ENCODE results near the gene APMAP.

The APMAP gene

GRCh38 chr20:24965065-24965919, 27.3 kb downstream of the APMAP start:
- no peak for DNase-seq (ENCODE audit: low read depth)

- DNase-seq (ENCODE audit: low read depth) = no peak
Measured at GRCh38 chr20:24964506-24964840, 28.1 kb downstream of the APMAP start.

DNA sequence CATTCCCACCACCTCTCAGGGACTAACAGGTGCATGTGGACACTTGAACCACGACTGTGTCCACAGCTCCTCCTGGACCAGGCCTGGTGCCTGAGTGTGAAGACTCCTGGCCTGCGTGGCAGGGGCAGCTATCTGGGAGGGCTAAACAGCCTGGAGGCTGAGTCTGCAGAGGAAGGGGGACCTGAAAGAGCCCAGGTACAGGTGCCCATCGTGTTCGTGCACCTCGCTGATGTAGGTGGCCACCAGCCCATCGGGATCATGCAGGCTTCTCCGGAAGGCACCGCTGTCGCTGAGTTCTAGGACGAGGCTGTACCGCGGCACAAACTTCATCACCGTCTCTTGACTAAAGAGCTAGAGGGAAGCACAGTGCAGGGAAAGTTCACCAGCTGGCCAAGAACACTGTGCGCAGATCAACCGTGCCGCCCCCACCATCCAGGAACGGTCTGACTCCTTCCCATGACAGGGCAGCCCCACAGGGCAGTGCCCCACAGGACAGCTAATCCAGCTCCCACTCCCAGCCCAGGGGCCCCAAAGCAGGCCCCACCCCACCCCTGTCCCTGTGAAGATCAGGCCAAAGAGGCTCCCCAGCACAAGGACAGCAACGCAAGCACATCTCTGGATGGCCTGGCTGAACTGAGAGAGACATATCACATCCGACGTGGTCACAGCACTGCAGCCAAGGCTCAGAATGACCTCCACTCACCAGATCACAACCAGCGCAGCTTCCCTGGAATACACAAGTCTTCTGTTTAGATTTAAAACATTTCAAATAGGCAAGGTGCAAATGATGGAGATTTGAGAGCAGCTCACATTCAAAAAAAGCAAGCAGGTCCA, 28.7 kb downstream of the APMAP start:
- DNase-seq (ENCODE audit: low read depth) = no peak

- no peak for DNase-seq (ENCODE audit: low read depth)
Measured at GRCh38 chr20:24962510-24962909, 30.0 kb downstream of the APMAP start.

GRCh38 chr20:24962182-24962492, 30.4 kb downstream of the APMAP start:
- DNase-seq (ENCODE audit: low read depth) = no peak

DNA sequence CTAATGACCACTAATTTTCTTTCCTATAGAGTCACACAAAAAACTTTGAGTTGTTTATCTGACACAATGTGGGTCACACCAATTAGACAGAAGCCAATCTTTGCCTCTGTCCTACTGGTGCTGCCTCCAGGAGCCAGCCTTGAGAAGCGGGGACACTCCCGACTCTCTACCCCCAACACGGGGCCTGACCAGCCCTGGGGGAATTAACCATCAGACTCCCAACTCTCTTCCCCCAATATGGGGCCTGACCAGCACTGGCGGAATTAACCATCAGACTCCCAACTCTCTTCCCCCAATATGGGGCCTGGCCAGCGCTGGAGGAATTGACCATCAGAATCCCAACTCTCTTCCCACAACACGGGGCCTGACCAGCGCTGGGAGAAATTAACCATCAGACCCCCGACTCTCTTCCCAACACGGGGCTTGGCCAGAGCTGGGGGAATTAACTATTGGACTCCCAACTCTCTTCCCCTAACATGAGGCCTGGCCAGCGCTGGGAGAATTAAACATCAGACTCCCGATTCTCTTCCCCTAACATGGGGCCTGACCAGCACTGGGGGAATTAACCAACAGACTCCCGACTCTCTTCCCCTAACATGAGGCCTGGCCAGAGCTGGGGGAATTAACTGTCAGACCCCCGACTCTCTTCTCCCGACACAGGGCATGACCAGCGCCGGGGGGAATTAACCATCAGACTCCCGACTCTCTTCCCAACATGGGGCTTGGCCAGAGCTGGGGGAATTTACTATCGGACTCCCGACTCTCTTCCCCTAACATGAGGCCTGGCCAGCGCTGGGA, 31.0 kb downstream of the APMAP start:
- DNase-seq (ENCODE audit: low read depth) = no peak

DNA sequence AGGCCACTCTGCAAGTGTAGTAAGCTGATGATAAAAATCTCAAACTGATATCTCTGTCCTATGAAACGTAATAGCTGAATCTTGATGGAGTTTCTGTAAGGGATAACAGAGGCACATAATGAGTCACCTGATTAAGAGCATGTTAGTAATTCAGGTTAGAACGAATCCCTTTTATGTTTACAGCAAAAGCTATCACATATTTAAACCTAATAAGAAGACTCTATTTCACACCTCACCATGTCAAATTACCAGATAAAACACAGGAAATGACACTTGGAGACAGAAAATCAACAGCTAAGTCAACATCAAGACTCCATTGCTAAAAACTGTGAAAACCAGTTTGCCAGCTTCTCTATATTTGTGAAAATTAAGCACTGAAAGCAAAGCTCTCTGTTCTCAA, 31.7 kb downstream of the APMAP start:
- no peak for DNase-seq (ENCODE audit: low read depth)

DNA sequence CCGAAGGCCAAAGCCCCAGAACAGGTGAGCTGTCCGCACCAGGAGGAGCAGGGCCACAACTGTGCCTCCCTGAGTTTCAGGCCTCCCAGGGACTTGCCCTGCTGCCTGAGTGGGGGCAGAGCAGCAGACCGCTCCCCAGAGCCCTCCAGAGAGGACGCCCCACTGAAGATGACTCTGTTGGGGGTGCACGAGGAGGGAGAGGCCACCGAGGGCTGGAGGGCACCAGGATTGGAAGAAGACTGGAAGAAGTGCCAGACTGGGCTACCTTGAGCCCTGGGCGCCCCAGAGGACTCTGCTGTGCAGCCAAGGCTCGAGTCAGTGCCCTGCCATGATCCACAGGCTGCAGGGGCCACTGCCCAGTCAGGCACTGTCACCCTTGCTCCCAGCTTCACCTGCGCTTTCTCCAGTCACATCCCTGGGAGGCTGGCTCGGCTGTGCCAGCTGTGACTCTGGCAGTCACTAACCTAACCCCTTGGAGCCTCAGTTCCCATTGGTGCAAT, 32.2 kb downstream of the APMAP start:
- DNase-seq (ENCODE audit: low read depth) = no peak

DNA sequence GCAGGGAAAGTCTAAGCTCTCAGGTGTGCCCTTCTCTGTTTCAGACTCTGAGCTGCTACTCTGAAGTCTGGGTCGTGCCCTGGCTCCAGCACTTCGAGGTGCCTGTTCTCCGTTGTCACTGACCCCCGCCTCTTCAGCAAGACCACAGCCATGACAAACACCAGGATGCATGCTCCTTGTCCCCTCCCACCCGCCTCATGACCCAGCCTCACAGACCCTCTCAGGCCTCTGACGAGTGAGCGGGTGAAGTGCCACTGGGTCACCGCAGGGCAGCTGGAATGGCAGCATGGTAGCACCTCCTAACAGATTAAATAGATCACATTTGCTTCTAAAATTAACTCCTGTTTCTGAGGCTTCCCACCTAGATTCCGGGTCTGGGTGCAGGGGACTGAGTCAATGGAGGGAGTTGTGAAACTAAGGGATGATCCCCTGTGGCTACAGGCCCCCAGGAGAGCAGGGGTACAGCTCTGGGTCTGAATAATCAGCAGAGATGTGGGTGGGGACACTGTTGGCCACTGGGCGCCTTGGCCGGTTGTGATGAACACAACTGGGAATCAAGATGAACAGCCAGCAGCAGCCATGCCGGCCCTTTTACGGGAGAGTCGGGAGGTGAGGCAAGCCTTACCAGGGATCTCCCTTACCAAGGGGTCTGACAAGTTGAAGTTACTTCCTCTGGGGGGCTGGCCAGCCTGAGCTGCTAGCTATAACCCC, 32.8 kb downstream of the APMAP start:
- no peak for DNase-seq (ENCODE audit: low read depth)

- DNase-seq (ENCODE audit: low read depth) = no peak
Measured at GRCh38 chr20:24958506-24959385, 33.8 kb downstream of the APMAP start.

GRCh38 chr20:24957326-24958016, 35.1 kb downstream of the APMAP start:
- no peak for DNase-seq (ENCODE audit: low read depth)

DNA sequence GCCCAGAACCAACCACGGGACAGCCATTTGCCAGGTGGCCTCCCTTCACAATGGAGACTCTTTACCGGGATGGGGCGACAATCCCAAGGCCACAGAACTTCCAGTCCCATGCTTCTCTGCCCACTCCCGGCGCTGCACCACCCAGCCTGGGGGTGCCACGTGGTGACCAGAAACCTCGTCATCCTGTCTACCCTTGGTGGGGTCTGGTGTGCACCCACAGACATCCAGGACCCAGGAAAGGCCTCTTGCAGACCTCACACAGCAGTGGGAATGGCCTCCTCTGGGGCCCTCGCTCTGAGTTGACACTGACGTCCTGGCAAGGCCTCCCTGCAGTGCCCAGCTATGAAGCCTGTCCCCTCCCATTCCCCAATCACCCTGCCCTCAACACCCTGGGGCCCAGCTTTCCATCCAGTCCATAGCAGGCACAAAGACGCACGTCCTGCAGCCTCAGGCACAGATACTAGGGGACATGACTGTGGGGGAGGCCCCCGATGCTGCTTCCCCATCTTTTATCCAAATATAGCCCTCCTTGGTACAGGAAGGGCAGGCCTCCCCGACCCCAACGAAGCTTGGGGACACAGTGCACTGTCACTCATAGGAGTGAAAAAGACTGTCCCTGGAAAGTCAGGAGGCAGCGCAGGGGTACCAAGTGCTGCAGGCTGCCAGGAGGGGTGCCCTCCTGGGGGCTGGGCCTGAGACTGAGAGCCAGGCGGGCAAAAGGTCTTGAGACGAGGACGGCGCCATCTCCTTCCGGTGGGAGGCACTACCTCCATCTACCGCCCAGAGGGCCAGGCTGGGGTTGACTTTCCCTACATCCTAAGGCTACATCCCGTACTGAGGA, 36.3 kb downstream of the APMAP start:
- no peak for DNase-seq (ENCODE audit: low read depth)

GRCh38 chr20:24955045-24955444, 37.5 kb downstream of the APMAP start:
- no peak for DNase-seq (ENCODE audit: low read depth)

- DNase-seq (ENCODE audit: low read depth) = no peak
Measured at GRCh38 chr20:24954566-24954965, 38.0 kb downstream of the APMAP start.

DNA sequence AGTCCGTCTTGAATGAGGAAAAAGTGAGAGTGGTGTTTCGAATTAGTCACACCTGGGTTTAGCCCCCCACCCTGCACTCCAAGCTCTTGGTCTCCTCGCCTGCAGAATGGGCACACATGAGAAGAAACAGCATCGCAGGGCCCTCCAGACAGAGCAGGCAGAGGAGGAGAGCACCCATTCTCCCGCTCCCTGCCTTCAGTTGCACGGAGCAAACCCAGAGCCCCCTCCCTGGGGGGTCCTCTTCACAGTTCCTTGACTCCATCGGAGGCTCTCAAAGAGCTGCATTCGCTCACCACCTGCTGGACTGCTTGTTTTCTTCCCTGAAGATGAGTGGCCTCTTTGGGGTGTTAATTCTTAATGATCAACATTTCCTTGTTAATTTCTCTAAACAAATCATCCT, 38.4 kb downstream of the APMAP start:
- DNase-seq (ENCODE audit: low read depth) = no peak

DNA sequence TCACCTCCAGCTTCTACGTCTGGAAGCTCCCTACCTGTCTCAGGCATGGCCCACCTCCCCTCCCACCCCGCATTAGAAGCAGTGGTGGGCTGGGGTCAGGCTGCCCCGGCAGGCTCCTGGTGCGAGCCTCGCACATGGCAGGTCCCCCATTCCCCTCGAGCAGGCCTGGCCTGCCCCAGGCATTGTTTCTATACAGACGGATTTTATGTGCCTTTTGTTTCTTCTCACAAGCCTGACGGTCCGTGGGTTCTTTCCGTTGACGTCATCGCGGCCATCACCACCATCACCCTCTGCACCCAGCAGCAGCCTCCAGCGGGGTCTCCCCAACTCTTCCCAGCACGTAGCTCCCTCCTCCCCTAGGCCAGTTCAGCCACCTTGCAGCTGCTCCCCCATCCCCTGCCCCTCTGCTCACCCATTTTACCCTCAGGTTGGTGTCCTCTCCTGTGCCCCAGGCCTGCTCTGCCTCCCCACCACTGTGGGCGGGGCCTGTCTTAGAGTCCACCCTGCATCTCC, 38.9 kb downstream of the APMAP start:
- DNase-seq (ENCODE audit: low read depth) = no peak

DNA sequence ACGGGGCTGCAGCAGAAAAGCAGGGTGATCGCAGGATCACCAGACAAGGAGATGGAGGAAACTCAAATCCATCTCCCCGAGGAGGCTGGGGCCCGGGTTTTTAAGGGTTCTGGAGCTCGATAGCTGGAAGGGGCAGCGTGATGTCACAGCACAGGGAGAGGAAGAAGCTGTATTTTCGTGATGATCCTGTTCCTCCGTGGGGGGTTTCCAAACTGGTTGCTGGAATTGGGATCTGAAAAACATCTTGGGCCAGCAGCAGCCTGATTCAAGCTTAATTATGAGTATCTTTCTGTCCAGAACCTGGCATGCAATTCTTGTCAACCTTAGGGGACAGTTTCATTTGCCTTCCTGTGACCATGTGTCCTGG, 39.4 kb downstream of the APMAP start:
- DNase-seq (ENCODE audit: low read depth) = no peak

GRCh38 chr20:24952376-24953208, 40.0 kb downstream of the APMAP start:
- DNase-seq (ENCODE audit: low read depth) = no peak
